Heart right ventricle (tissue), 16 donors: Measurements from ENCODE around the gene ARMC9. TPM values are rescaled to one million over a fixed set of nuclear protein-coding genes. Genes with fewer than 3 reads are reported as not detected.

Source experiments
- ATAC-seq, 8 donors: fragments of 200-7000 bp; cut with Tn5 transposase; one replicate each; pipeline ENCODE4 v1.9.1; 2020; ENCODE audit warnings: mild to moderate bottlenecking in 8 of 8, moderate library complexity in 8 of 8, moderate number of reproducible peaks in 1 of 8
- DNase-seq, 2 donors: peaks; one replicate each; pipeline ENCODE4 v3.0.0-alpha.2; 2020
- H3K27ac ChIP-seq, 10 donors: fragments of 200-600 bp; sonication (generic) in 2 of 10; one replicate each; pipeline versions ENCODE4 v1.5.0 to v1.8.0; 2020 to 2022; ENCODE audit warnings: mild to moderate bottlenecking in 3 of 10
- H3K27me3 ChIP-seq, 7 donors: fragments of 200-600 bp; one replicate each; pipeline ENCODE4 v1.8.0; 2021 to 2022; ENCODE audit warnings: mild to moderate bottlenecking in 2 of 7
- H3K36me3 ChIP-seq, 9 donors: fragments of 200-600 bp; sonication (generic) in 1 of 9; one replicate each; pipeline versions ENCODE4 v1.5.0 to v1.8.0; 2020 to 2022; ENCODE audit warnings: mild to moderate bottlenecking in 2 of 9
- H3K4me1 ChIP-seq, 9 donors: fragments of 200-600 bp; sonication (generic) in 1 of 9; one replicate each; pipeline versions ENCODE4 v1.5.0 to v1.8.0; 2020 to 2022; ENCODE audit warnings: mild to moderate bottlenecking in 4 of 9
- H3K4me3 ChIP-seq, 10 donors: fragments of 200-600 bp; sonication (generic) in 2 of 10; one replicate each; pipeline versions ENCODE4 v1.5.0 to v1.8.0; 2020 to 2022; ENCODE audit warnings: mild to moderate bottlenecking in 7 of 10, moderate library complexity in 2 of 10
- H3K9me3 ChIP-seq, 11 donors: fragments of 200-600 bp in 10 of 11; sonication (generic) in 2 of 11; one replicate each; pipeline versions ENCODE4 v1.5.0 to v1.8.0; 2013 to 2022; ENCODE audit warnings: mild to moderate bottlenecking in 2 of 11, control low read depth in 1 of 11, moderate library complexity in 1 of 11
- CTCF ChIP-seq, 9 donors: fragments of 200-600 bp; sonication (generic) in 2 of 9; IDR thresholded peaks; one replicate each; pipeline versions ENCODE4 v1.5.0 to v1.8.0; 2021 to 2022; ENCODE audit warnings: antibody characterized with exemption in 9 of 9, mild to moderate bottlenecking in 5 of 9, moderate library complexity in 1 of 9
- WGBS, 2 donors: extraction: QIAGEN DNeasy Blood & Tissue Kit; methylation state at CpG; one replicate each; pipeline ENCODE4 v1.1.7; 2013; ENCODE audit warnings: inconsistent platforms in 1 of 2; 5-methylcytosine and 5-hydroxymethylcytosine counted together
- intact Hi-C, 10 donors: fragments of 100-400 bp; cut with DNase I; formaldehyde crosslinking; loops; one replicate each; pipeline versions ENCODE4 v1.11.1 to v1.14.2; 2022
- polyA plus RNA-seq, 2 donors: library from polyadenylated mRNA; stranded (reverse); fragments of 200-250 nt; gene quantifications; one replicate each; pipeline ENCODE4 v1.2.3, GENCODE V29; 2013
- total RNA-seq, 10 donors: library from RNA; stranded (reverse); fragmentation: NEBNext Ultra II Directional in 3 of 10; extraction: Animal tissue kit (Norgen Biotek cat#: 25700) in 3 of 10; gene quantifications; one replicate each; pipeline versions ENCODE4 v1.2.1 to v1.2.4, GENCODE V29; 2021 to 2023
- donor health status: Arrhythmogenic right ventricular cardiomyopathy.
- donor health status: ischemic (EF 13 %, LVEDD 7.1; RV severe dilation, severe dysfunction).
- donor health status: healthy with polysubstance abuse.
- donor health status: DM: no; HTN: yes; CAD: no.
- donor health status: DM: no; HTN: no; CAD: no.
- donor health status: ischemic (EF 25% LVEDD 6.9; RV normal size, moderate dysfunction).
- donor health status: ischemic (EF 25% LVEDD 5.7; RV mildly dilated, moderate dysfunction).
- donor health status: healthy.
- donor health status: DM: yes; HTN: yes; CAD: no.
- donor health status: Ischemic cardiomyopathy.
- donor health status: ischemic (EF 35%, LVEDD 5.7; RV mildly dilated, moderate dysfunction).
- donor health status: nonischemic (EF 11% LVEDD 7.7; RV severe dilation, severe dysfunction).
- donor health status: DM: yes; HTN: yes; CAD: no.
- donor health status: PGD.
- donor health status: ischemic (EF 29% LVEDD 5.4; RV normal size, mild dysfunction).
- donor health status: nonischemic (EF 23%, LVEDD 6.1; RV moderate dilation, normal function).

ARMC9 gene
- total and polyA plus RNA-seq, 12 donors, result 1.6 to 6.8 (median 2.3) TPM

- H3K4me3 ChIP-seq, result no peak overlapping the region
- intact Hi-C loops, result no loop called here
- H3K4me1 ChIP-seq, result peaks cover 0 to 7% (median 0%) of the 10 kb centered on the region in 9 donors
- no peaks in the 10 kb centered on the region for H3K27me3 ChIP-seq
- H3K27ac ChIP-seq, result no peak overlapping the region
- WGBS, 2 donors, result 76 to 87% methylated on average over 15 of the region's 15 CpGs
- H3K36me3 ChIP-seq, result no peaks in the 10 kb centered on the region
- ATAC-seq (no peak), DNase-seq (no peak)
- peaks cover 0 to 13% (median 4%) of the 10 kb centered on the region in 11 donors for H3K9me3 ChIP-seq
- TF ChIP-seq CTCF (IDR thresholded peaks at IDR 0.05), result no peak
Measured at GRCh38 chr2:231383416-231384108, 185.1 kb downstream of the ARMC9 start.

GRCh38 chr2:231384109-231384435 lies 185.6 kb downstream of the ARMC9 start:
- Histone ChIP-seq H3K4me1 (peaks cover 0 to 10% (median 0%) of the 10 kb centered on the region in 9 donors), H3K36me3 (no peaks in the 10 kb centered on the region), H3K9me3 (peaks cover 0 to 13% (median 4%) of the 10 kb centered on the region in 11 donors), H3K27me3 (no peaks in the 10 kb centered on the region), H3K4me3 (no peak overlapping the region), H3K27ac (no peak overlapping the region)
- 94 to 97% methylated on average over 2 of the region's 2 CpGs for WGBS, 2 donors
- no peak for TF ChIP-seq CTCF (IDR thresholded peaks at IDR 0.05)
- ATAC-seq (no peak), DNase-seq (no peak)
- intact Hi-C loops, result no loop called here

- no peaks in the 10 kb centered on the region for H3K36me3 ChIP-seq
- no peak overlapping the region for H3K4me3 ChIP-seq
- ATAC-seq, result no peak
- no peak overlapping the region for H3K27ac ChIP-seq
- 96 to 98% methylated on average over 2 of the region's 2 CpGs for WGBS, 2 donors
- DNase-seq, result no peak
- peaks cover 0 to 12% (median 0%) of the 10 kb centered on the region in 9 donors for H3K4me1 ChIP-seq
- peaks cover 0 to 13% (median 4%) of the 10 kb centered on the region in 11 donors for H3K9me3 ChIP-seq
- no peaks in the 10 kb centered on the region for H3K27me3 ChIP-seq
- intact Hi-C loops, result no loop called here
- no peak for TF ChIP-seq CTCF (IDR thresholded peaks at IDR 0.05)
Measured at GRCh38 chr2:231384970-231385369, 186.5 kb downstream of the ARMC9 start.

GRCh38 chr2:231385429-231385828 lies 187.0 kb downstream of the ARMC9 start:
- Histone ChIP-seq H3K36me3 (no peaks in the 10 kb centered on the region), H3K27me3 (no peaks in the 10 kb centered on the region), H3K4me1 (peaks cover 0 to 17% (median 0%) of the 10 kb centered on the region in 9 donors), H3K27ac (no peak overlapping the region), H3K9me3 (peaks cover 0 to 13% (median 4%) of the 10 kb centered on the region in 11 donors), H3K4me3 (no peak overlapping the region)
- intact Hi-C loops, result no loop called here
- WGBS, 2 donors, result 87 to 92% methylated on average over 5 of the region's 5 CpGs
- DNase-seq, result no peak
- no peak for ATAC-seq
- no peak for TF ChIP-seq CTCF (IDR thresholded peaks at IDR 0.05)
